Activated naive CD4-positive, alpha-beta T cell treated with Interleukin-2 at 50 U/mL for 16 hours (primary cell): ENCODE data around the gene RRP1B.
"Not testable (repeated sequence)": the region's sequence is repeated elsewhere in the genome, so short reads cannot be mapped to it uniquely, and the experiment has no call there.

ENCODE experiments used
- DNase-seq: peaks from one replicate; pipeline ENCODE4 v3.0.0-alpha.2; 2020

Gene RRP1B

DNA sequence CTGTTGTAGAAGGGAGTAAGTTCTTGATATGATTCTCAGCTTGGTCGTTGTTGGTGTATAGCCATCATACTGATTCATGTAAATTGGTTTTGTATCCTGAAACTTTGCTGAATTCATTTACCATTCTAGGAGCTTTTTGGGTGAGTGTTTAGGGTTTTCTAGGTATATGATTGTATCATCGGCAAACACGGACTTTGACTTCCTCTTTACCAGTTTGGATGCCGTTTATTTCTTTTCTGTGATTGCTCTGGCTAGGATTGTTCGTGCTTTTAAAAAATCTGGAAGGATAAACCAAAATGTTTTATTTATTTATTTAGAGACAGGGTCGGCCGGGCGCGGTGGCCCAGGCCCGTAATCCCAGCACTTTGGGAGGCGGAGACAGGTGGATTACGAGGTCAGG, 20.6 kb downstream of the RRP1B start:
- no peak for DNase-seq

DNA sequence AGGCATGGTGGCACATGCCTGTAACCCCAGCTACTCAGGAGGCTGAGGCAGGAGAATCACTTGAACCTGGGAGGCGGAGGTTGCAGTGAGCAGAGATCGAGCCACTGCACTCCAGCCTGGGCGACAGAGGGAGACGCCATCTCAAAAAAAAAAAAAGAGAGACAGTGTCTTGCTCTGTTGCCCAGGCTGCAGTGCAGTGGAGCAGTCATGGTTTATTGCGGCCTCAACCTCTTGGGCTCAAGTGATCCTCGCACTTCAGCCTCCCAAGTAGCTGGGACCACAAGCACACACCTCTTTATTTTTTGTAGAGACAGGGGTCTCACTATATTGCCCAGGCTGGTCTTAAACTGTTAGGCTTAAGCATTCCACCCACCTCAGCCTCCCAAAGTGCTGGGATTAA, 21.1 kb downstream of the RRP1B start:
- not testable (repeated sequence) for DNase-seq

GRCh38 chr21:43681650-43682049, 22.3 kb downstream of the RRP1B start:
- no peak for DNase-seq

DNA sequence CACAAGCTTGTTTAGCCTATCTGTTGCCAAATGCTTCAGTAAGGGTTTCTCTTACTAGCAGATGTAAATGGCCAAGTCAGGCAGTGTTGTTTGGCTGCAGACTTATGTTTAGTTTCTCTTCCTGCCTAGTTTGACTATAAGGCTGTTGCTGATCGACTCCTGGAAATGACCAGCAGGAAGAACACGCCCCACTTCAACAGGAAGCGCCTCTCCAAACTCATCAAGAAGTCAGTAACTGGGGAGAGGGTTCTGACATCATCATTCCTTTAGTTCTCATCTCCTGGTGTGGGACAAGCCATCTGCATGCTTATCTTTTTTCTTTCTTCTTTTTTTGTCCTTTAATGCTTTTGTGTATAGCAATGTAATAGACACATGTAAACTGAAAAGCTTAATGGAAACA, 25.1 kb downstream of the RRP1B start:
- no peak for DNase-seq

DNA sequence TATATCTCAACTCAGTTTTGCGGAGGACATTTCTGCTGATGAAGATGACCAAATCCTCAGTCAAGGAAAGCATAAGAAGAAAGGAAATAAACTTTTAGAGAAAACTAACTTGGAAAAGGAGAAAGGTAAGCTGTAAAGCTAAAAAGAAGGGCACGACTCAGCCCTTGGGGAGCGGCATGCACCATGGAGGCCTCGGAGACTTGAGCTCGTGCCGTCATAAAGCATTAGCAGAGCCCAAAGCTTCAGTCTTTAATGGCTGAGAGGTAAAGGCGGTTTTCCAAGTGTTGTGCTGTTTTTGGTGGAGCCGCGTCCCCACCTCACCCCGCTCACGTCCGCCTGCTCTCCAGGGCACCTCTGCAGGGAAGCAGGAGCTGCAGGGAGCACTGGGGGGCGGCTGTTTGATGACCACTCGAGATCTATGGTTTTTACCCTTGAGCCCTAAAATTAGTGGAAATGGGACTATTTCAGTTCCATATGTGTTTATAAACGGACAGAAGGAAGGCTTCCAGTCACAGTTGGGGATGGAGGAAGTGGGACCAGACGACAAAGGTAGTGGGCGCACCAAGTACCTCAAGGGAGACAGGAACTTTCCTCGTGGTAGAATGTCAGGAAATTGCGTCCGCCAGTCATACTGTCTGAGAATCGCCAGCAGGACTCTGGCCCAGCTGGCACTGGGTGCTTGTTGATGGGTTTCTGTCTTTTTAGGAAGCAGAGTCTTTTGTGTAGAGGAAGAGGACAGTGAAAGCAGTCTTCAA, 27.6 kb downstream of the RRP1B start:
- DNase-seq: no peak

GRCh38 chr21:43687566-43688399, 28.4 kb downstream of the RRP1B start:
- no peak for DNase-seq

DNA sequence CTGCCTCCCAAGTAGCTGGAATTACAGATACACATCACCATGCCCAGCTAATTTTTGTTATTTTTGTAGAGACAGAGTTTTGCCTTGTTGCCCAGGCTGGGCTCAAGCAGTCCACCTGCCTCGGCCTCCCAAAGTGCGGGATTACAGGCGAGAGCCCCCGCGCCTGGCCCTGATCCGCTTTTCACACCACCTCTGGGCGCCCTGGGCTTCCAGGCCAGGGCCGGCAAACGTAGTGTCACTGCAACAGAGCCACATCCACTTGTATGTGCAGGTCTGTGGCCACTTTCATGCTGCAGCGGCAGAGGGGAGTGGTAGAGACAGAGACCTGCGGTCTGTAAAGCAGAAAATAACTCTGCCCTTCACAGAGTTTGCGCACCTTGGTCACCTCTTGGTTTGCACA, 29.5 kb downstream of the RRP1B start:
- DNase-seq: no peak

- DNase-seq: no peak
Measured at GRCh38 chr21:43689556-43690337, 30.4 kb downstream of the RRP1B start.

GRCh38 chr21:43690346-43690745, 31.0 kb downstream of the RRP1B start:
- DNase-seq: no peak

- no peak for DNase-seq
Measured at GRCh38 chr21:43691086-43691795, 31.9 kb downstream of the RRP1B start.

DNA sequence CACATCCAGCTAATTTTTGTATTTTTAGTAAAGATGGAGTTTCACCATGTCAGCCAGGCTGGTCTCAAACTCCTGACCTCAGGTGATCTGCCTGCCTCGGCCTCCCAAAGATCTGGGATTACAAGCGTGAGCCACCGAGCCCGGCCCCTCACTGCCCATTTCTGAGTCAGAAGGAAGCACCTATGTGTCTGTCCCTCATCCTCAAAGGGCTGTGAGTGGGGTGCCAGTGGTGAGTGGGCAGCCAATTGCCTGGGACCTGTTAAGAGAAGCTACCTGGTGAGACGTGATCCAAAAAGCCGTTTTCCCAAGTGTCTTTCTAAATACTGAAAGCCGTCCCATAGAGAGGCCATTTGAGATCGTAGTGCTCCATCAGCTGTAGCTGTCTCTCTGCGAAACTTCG, 32.4 kb downstream of the RRP1B start:
- DNase-seq: no peak

- DNase-seq: no peak
Measured at GRCh38 chr21:43692949-43693348, 33.6 kb downstream of the RRP1B start.

- DNase-seq: no peak
Measured at GRCh38 chr21:43693981-43694380, 34.6 kb downstream of the RRP1B start.

DNA sequence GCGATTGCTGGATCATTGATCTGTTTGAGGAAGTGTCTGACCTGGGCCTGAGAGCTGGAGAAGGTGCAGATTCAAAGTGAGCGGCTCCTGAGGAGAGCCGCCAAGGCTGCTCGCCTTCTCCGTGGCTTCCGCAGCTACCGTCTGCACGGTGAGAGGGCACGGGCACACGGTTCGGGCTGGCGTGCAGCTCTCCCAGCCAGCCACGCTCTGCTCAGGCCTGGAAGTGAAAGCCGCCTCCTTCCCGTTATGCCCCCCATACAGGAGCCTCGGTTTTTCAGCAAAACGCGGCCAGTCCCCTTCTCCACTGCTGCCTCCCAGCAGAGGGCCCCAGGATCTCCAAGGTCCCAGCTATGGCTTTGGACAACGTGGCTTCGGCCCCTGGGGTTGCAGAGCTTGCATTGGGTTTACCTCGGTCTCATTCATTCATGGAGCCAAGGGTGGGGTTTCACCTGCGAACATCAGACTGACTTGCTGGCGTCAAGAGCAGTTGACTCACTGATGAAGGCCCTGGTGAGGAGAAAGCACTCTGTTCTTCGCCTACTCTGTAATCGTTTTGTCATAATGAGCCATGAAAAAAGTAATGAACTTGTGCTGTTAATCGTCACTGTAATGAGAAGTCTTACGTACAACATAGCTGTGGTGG, 35.2 kb downstream of the RRP1B start:
- DNase-seq: no peak

DNA sequence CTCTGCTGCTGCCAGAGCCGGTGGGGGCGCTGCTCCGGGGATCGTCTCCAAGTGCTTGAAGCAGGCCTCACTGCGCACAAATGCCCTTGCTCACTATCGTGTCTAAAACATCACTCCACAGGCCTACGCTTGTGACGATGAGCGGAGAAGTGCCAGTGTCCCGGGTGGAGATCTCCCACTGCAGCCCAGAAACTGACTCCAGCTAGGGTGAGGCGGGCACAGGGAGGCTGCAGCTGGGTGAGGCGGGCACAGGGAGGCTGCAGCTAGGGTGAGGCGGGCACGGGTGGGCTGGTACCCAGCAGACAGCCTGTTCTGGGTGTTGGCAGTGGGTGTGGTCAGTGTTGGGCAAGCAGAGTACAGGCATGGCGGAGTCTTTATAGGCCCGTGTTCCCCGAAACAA, 36.9 kb downstream of the RRP1B start:
- DNase-seq: no peak

DNA sequence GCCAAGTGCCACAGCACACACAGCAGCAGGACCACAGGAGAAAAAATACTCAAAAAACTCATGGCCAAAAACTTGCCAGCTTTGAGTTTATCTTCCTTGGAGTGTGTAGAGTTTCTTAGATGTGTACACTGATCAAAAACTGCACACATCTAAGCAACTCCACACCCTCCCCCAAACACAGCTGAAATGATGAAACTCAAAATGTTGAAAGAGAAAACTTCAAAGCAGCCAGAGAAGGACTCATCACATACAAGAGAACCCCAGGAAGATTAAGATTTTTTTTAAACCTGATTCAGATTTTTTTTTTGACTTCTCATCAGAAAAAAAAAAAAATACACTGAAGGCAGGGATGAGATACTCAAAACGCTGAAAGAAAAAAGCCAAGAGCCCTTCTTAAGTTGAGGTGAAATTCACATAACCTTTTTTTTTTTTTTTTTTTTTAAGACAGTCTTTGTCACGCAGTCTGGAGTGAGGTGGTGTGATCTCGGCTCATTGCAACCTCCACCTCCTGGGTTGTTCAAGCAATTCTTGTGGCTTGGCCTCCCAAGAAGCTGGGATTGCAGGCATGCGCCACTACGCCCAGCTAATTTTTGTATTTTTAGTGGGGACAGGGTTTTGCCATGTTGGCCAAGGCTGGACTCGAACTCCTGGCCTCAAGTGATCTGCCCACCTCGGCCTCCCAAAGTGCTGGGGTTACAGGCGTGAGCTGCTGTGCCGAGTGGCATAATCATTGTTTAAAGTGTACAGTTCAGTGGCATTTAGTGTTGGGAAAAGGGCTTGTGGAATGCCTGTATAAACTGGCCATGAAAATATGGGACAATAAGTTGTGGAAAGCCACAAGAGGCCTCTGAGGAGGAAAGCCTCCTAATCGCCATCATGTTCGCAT, 38.6 kb downstream of the RRP1B start:
- no peak for DNase-seq

- not testable (repeated sequence) for DNase-seq
Measured at GRCh38 chr21:43699492-43699777, 40.1 kb downstream of the RRP1B start.

- no peak for DNase-seq
Measured at GRCh38 chr21:43699933-43700599, 40.7 kb downstream of the RRP1B start.

DNA sequence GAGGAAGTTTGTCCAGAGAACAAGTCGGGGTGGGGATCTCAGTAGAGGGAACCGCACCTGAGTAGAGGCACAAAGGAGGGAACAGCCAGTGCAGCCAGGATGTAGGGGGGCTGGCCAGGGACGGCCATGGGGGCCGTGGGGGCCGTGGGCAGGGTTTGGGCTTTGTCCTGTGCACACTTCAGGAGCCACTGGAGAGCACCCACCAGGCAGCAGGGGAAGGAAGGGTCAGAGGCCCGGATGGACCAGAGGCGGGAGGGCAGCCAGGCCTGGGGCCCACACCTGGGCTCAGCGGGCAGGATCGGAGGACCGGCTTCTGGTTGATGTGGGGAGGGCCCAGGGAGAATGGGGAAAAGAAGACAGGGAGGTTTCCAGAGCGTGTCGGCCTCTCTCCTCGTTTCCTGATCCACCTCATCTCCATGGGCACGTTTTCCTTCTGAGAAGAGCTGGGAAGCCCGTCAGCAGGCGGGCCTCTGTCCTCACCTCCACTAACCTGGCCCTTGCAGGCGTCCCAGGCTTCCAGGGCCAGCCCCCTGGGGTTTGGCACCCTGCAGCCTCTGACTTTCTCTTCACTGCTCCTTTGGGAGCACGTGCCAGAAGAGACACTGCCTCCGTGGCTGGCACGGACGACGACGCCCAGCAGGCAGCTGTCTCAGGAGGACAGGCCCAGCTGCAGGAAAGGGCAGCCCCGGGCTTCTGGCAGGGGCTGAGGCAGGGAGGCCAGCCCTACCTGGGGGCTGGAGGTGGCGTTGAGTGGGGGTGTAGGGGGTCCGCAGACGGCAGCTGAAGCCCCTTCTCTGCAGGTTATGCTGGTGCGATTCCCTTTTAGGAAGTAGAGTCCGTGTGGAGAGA, 42.8 kb downstream of the RRP1B start:
- no peak for DNase-seq

GRCh38 chr21:43702785-43703034, 43.4 kb downstream of the RRP1B start:
- no peak for DNase-seq
